ENCODE results near the gene FSIP1. TPM values are rescaled to one million over a fixed set of nuclear protein-coding genes. Genes with fewer than 3 reads are reported as not detected.

FSIP1 gene
- total RNA-seq, 2 donors from 2014 or later = 0.77 to 1.7 TPM

GRCh38 chr15:39699516-39700374 lies 82.9 kb downstream of the FSIP1 start:
- no peaks in the 10 kb centered on the region for H3K9me3 Mint-ChIP-seq
- Histone ChIP-seq H3K4me1 (ENCODE audit: control insufficient read depth, insufficient read depth, low read length) (peaks cover 3% of the 10 kb centered on the region), H3K27ac (ENCODE audit: low read depth, low read length) (no peak overlapping the region), H3K9me3 (ENCODE audit: control insufficient read depth, low read length) (no peaks in the 10 kb centered on the region), H3K36me3 (ENCODE audit: control insufficient read depth, insufficient read depth, low read length) (no peaks in the 10 kb centered on the region), H3K9ac (ENCODE audit: extremely low read depth, low read length, poor library complexity, severe bottlenecking) (no peak overlapping the region), H3K27me3 (ENCODE audit: control insufficient read depth, insufficient read depth, low read length, poor library complexity, severe bottlenecking) (no peaks in the 10 kb centered on the region), H3K4me3 (ENCODE audit: low read length) (no peak overlapping the region)
- H3K27ac Mint-ChIP-seq = no peak overlapping the region
- 79 to 80% methylated on average over 3 of the region's 3 CpGs for WGBS, 2 experiments (ENCODE audit: insufficient coverage in 1 of 2, insufficient read length in 1 of 2)
- no peaks in the 10 kb centered on the region for H3K36me3 Mint-ChIP-seq (ENCODE audit: low read depth)
- no peak for TF ChIP-seq CTCF (conservative IDR thresholded peaks at IDR 0.05)
- DNase-seq = no peak
- no peak overlapping the region for H3K4me3 Mint-ChIP-seq
- H3K4me1 Mint-ChIP-seq = peaks cover 11% of the 10 kb centered on the region
- H3K27me3 Mint-ChIP-seq (ENCODE audit: insufficient read depth) = no peaks in the 10 kb centered on the region

- Mint-ChIP-seq H3K36me3 (ENCODE audit: low read depth) (no peaks in the 10 kb centered on the region), H3K4me1 (peaks cover 12% of the 10 kb centered on the region), H3K9me3 (no peaks in the 10 kb centered on the region), H3K27ac (no peak overlapping the region), H3K27me3 (ENCODE audit: insufficient read depth) (no peaks in the 10 kb centered on the region), H3K4me3 (no peak overlapping the region)
- no peak overlapping the region for H3K4me3 ChIP-seq (ENCODE audit: low read length)
- WGBS, 2 experiments (ENCODE audit: insufficient coverage in 1 of 2, insufficient read length in 1 of 2) = 89 to 99% methylated on average over 9 to 10 of the region's 11 CpGs
- no peak overlapping the region for H3K9ac ChIP-seq (ENCODE audit: extremely low read depth, low read length, poor library complexity, severe bottlenecking)
- no peak overlapping the region for H3K27ac ChIP-seq (ENCODE audit: low read depth, low read length)
- no peaks in the 10 kb centered on the region for H3K27me3 ChIP-seq (ENCODE audit: control insufficient read depth, insufficient read depth, low read length, poor library complexity, severe bottlenecking)
- DNase-seq = no peak
- no peak for TF ChIP-seq CTCF (conservative IDR thresholded peaks at IDR 0.05)
- H3K36me3 ChIP-seq (ENCODE audit: control insufficient read depth, insufficient read depth, low read length) = no peaks in the 10 kb centered on the region
- peaks cover 3% of the 10 kb centered on the region for H3K4me1 ChIP-seq (ENCODE audit: control insufficient read depth, insufficient read depth, low read length)
- no peaks in the 10 kb centered on the region for H3K9me3 ChIP-seq (ENCODE audit: control insufficient read depth, low read length)
These were observed 83.9 kb downstream of the FSIP1 start for GRCh38 chr15:39698444-39699390.

- 94% methylated on average over 3 to 5 of the region's 5 CpGs for WGBS, 2 experiments (ENCODE audit: insufficient coverage in 1 of 2, insufficient read length in 1 of 2)
- no peaks in the 10 kb centered on the region for H3K27me3 Mint-ChIP-seq (ENCODE audit: insufficient read depth)
- H3K4me3 ChIP-seq (ENCODE audit: low read length) = no peak overlapping the region
- H3K4me1 ChIP-seq (ENCODE audit: control insufficient read depth, insufficient read depth, low read length) = peaks cover 10% of the 10 kb centered on the region
- H3K4me3 Mint-ChIP-seq = no peak overlapping the region
- DNase-seq = no peak
- no peak overlapping the region for H3K27ac Mint-ChIP-seq
- H3K36me3 Mint-ChIP-seq (ENCODE audit: low read depth) = no peaks in the 10 kb centered on the region
- no peaks in the 10 kb centered on the region for H3K27me3 ChIP-seq (ENCODE audit: control insufficient read depth, insufficient read depth, low read length, poor library complexity, severe bottlenecking)
- H3K36me3 ChIP-seq (ENCODE audit: control insufficient read depth, insufficient read depth, low read length) = no peaks in the 10 kb centered on the region
- no peaks in the 10 kb centered on the region for H3K9me3 Mint-ChIP-seq
- H3K9me3 ChIP-seq (ENCODE audit: control insufficient read depth, low read length) = no peaks in the 10 kb centered on the region
- H3K9ac ChIP-seq (ENCODE audit: extremely low read depth, low read length, poor library complexity, severe bottlenecking) = no peak overlapping the region
- H3K4me1 Mint-ChIP-seq = peaks cover 24% of the 10 kb centered on the region
- no peak overlapping the region for H3K27ac ChIP-seq (ENCODE audit: low read depth, low read length)
- no peak for TF ChIP-seq CTCF (conservative IDR thresholded peaks at IDR 0.05)
These were observed 85.1 kb downstream of the FSIP1 start for GRCh38 chr15:39697509-39697908.
